PC-9 (cell line): ENCODE data around the gene CLDN6.

Source experiments
- EZH2 ChIP-seq: fragments of 200-600 bp; sonication (generic); IDR thresholded peaks from 2 replicates; pipeline ENCODE4 v1.8.0; 2017; ENCODE audit warnings: antibody characterized with exemption, low read depth
- TF ChIP-seq, protein P1 (sequence below): fragments of 200-600 bp; sonication (generic); conservative IDR thresholded peaks from 2 replicates; pipeline ENCODE4 v1.6.1; 2017; ENCODE audit warnings: mixed run types, antibody characterized with exemption, mild to moderate bottlenecking, moderate library complexity

DNA sequence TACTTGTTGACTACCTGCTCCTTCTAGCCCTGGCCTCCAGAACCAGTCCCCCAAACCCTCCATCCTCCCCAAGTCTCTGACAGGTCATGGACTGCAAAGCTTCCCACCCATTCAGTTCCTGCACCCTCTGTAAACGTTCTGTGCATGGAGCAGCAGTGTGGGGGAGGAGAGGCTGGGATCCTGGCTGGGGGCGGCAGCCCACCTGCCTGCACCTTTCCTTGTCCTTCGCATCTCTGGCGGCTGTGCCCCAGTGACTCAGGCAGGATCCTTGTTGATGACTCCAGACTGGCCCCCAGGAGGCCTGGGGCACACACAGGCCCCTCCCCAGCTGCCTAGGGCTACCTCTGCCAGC is 36.1 kb downstream of the CLDN6 start:
- no peak for TF ChIP-seq EZH2
- TF ChIP-seq, protein P1, sequence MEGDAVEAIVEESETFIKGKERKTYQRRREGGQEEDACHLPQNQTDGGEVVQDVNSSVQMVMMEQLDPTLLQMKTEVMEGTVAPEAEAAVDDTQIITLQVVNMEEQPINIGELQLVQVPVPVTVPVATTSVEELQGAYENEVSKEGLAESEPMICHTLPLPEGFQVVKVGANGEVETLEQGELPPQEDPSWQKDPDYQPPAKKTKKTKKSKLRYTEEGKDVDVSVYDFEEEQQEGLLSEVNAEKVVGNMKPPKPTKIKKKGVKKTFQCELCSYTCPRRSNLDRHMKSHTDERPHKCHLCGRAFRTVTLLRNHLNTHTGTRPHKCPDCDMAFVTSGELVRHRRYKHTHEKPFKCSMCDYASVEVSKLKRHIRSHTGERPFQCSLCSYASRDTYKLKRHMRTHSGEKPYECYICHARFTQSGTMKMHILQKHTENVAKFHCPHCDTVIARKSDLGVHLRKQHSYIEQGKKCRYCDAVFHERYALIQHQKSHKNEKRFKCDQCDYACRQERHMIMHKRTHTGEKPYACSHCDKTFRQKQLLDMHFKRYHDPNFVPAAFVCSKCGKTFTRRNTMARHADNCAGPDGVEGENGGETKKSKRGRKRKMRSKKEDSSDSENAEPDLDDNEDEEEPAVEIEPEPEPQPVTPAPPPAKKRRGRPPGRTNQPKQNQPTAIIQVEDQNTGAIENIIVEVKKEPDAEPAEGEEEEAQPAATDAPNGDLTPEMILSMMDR: no peak
